RWPE1 (cell line): Measurements from ENCODE around the gene USP6NL.

ENCODE experiments used
- CTCF ChIA-PET: fragments of 350-600 bp; sonication (Branson Sonifier 250); formaldehyde crosslinking; extraction: SDS; loops from one replicate; lab custom pipeline; 2021; lab: Yijun Ruan, JAX
- POLR2A ChIA-PET: fragments of 400-600 bp; formaldehyde crosslinking; extraction: SDS; loops from one replicate; lab custom pipeline; 2020; ENCODE audit warnings: antibody characterized with exemption; ENCODE audit not compliant: low non-redundant PET; lab: Yijun Ruan, JAX
- DNase-seq: peaks from one replicate; pipeline ENCODE4 v3.0.0; 2012; ENCODE audit warnings: low spot score
- H3K27ac ChIP-seq: fragments of 450-650 bp; 2 replicates; pipeline ENCODE4 v1.5.1; 2017
- TF ChIP-seq, protein P1 (sequence below): fragments of 450-650 bp; conservative IDR thresholded peaks from 2 replicates; pipeline ENCODE4 v1.5.1; 2017; ENCODE audit warnings: low read depth, mild to moderate bottlenecking

The USP6NL gene

DNA sequence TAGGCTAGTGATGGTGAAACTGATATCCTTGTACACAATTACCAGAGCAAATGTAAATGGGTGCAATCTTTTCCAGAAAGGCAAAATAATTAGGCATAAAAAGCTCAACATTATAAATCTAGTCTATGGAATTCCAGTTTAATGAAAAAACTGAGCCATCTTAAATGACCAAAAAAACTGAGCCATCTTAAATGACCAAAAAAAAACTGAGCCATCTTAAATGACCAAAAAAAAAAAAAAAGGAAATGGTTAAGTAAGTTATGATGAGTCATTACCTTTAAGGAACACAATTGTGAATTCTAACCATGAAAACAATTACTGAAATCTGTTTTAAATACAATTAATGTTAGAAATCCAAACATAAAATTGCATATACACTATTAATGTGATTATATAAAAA lies 25.3 kb downstream of the USP6NL start:
- POLR2A ChIA-PET, result no interaction called here
- H3K27ac ChIP-seq, result no peak overlapping the region
- CTCF ChIA-PET, result no interaction called here
- no peak for DNase-seq
- TF ChIP-seq, protein P1, sequence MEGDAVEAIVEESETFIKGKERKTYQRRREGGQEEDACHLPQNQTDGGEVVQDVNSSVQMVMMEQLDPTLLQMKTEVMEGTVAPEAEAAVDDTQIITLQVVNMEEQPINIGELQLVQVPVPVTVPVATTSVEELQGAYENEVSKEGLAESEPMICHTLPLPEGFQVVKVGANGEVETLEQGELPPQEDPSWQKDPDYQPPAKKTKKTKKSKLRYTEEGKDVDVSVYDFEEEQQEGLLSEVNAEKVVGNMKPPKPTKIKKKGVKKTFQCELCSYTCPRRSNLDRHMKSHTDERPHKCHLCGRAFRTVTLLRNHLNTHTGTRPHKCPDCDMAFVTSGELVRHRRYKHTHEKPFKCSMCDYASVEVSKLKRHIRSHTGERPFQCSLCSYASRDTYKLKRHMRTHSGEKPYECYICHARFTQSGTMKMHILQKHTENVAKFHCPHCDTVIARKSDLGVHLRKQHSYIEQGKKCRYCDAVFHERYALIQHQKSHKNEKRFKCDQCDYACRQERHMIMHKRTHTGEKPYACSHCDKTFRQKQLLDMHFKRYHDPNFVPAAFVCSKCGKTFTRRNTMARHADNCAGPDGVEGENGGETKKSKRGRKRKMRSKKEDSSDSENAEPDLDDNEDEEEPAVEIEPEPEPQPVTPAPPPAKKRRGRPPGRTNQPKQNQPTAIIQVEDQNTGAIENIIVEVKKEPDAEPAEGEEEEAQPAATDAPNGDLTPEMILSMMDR, result no peak

GRCh38 chr10:11581213-11581612 lies 30.2 kb downstream of the USP6NL start:
- ChIA-PET CTCF (interaction anchor here (0.6 kb wide), 1 partner anchor 54 kb away, joined by 3 read pairs; no protein-coding TSS in a partner anchor), POLR2A (no interaction called here)

DNA sequence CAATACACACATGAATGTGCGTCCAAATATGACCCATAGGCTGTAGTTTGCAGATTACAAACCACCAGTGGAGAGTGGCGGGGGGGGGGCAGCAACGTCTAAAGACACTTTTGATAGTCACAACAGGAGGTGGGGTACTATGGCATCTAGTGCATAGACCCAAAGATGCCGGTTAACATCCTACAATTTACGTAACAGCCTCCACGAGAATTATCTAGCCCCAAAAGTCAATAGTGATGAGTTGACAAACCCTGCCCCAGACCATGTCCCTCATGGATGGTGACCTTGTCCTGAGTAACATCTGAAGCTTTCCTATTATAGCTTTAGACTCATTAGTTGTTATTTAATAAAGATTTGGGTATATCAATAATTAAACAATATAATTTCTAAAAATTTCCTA lies 31.6 kb downstream of the USP6NL start:
- CTCF ChIA-PET, result interaction anchor here (0.5 kb wide), 1 partner anchor 33 kb away, joined by 3 read pairs; no protein-coding TSS in a partner anchor
- DNase-seq, result no peak
- TF ChIP-seq, protein P1, result no peak
- no peak overlapping the region for H3K27ac ChIP-seq
- POLR2A ChIA-PET, result no interaction called here

More at GRCh38 chr10:11581213-11581612, 30.2 kb downstream of the USP6NL start:
- TF ChIP-seq, protein P1, result no peak
- no peak for DNase-seq
- no peak overlapping the region for H3K27ac ChIP-seq

DNA sequence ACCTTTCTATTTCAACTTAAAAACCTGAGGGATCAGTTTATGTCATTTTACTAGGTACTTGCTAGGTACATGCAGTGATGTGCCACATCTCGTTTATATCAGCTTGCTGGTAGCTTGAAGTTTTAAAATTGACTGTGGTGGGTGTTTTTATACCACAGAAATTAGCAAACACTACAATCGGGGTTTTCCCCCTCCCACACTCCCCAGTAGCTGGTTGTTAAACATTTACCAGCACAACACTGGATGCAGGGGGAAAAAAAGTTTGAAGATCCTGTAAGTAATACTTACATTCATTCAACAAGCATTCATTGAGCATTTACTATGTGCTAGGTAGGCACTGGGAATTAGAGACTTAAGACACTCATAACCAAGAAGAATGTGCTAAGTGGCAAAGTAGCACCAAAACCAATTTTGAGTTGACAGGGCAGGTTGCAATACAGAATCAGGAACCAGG lies 32.6 kb downstream of the USP6NL start:
- no peak for DNase-seq
- ChIA-PET CTCF (no interaction called here), POLR2A (no interaction called here)
- H3K27ac ChIP-seq, result no peak overlapping the region
- TF ChIP-seq, protein P1, result no peak

DNA sequence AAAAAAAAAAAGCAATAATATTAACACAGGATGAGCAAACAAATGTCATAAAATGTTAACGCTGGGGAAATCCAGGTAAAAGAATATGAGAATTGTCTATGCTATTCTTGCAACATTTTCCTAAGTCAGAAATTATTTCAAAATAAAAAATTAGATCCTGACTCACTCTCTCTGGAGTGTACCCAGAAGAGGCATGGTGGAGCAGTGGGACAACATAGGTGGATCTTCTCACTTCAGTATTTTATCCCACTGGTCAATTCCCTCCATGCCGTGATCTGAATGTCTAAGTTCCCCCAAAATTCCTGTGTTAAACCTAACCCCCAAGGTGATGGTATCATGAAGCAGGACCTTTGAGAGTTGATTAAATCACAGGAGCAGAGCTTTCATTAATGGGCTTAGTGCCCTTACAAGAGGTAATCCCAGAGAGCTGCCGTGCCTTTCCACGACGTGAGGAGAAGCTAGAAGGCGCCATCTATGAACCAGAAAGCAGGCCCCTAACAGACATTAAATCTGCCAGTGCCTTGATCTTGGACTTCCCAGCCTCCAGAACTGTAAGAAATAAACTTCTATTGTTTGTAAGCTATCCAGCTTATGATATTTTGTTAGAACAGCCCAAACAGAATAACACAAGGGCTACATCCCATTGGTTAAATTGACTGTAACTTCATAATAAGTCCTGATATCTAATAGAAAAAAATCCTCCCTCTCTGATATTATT lies 35.2 kb downstream of the USP6NL start:
- no peak overlapping the region for H3K27ac ChIP-seq
- TF ChIP-seq, protein P1, result no peak
- no peak for DNase-seq
- CTCF ChIA-PET, result no interaction called here
- POLR2A ChIA-PET, result no interaction called here

- H3K27ac ChIP-seq, result no peak overlapping the region
- no peak for DNase-seq
- ChIA-PET CTCF (no interaction called here), POLR2A (no interaction called here)
- TF ChIP-seq, protein P1, result no peak
Measured at GRCh38 chr10:11573497-11573896, 38.0 kb downstream of the USP6NL start.
